Mucosa of stomach (tissue), 1 donor: ENCODE data around the gene EXOC4.

Experiments
- H3K27me3 ChIP-seq: one replicate; pipeline ENCODE4 v1.7.0; 2013; ENCODE audit warnings: mild to moderate bottlenecking, low read length; ENCODE audit not compliant: control insufficient read depth, insufficient read depth
- H3K36me3 ChIP-seq: one replicate; pipeline ENCODE4 v1.7.0; 2013; ENCODE audit warnings: low read length; ENCODE audit not compliant: control insufficient read depth, insufficient read depth
- H3K4me1 ChIP-seq: one replicate; pipeline ENCODE4 v1.7.0; 2013; ENCODE audit warnings: mild to moderate bottlenecking, low read length; ENCODE audit not compliant: control insufficient read depth, insufficient read depth
- H3K4me3 ChIP-seq: one replicate; pipeline ENCODE4 v1.7.0; 2013; ENCODE audit warnings: low read length
- H3K9ac ChIP-seq: one replicate; pipeline ENCODE4 v1.7.0; 2013; ENCODE audit warnings: mild to moderate bottlenecking, low read length, moderate library complexity
- H3K9me3 ChIP-seq: one replicate; pipeline ENCODE4 v1.7.0; 2013; ENCODE audit warnings: mild to moderate bottlenecking, low read length, moderate library complexity; ENCODE audit not compliant: control insufficient read depth
- donor health status: Pancreatic carcinoma.

EXOC4 gene

DNA sequence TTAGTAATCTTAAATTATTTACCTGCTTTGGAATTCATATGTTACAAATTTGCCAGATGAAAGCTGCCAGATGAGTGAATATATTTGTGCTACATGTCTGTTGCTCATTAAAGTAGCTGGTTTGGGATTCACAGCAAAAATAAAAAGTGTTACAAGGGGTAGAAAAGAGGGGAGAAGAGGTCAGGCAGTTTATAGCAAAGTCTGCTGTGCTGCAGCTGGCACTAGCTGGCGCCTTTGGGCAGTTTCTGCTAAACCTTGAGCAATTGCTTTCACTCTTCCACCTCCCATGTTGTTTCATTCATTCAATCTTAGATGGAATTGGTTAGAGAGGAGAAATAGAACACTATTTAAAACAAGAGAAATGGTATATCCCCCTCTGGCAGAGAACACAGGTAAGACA, 470.2 kb downstream of the EXOC4 start:
- no peaks in the 10 kb centered on the region for H3K36me3 ChIP-seq
- no peaks in the 10 kb centered on the region for H3K4me1 ChIP-seq
- no peak overlapping the region for H3K9ac ChIP-seq
- no peaks in the 10 kb centered on the region for H3K9me3 ChIP-seq
- no peaks in the 10 kb centered on the region for H3K27me3 ChIP-seq
- no peak overlapping the region for H3K4me3 ChIP-seq

DNA sequence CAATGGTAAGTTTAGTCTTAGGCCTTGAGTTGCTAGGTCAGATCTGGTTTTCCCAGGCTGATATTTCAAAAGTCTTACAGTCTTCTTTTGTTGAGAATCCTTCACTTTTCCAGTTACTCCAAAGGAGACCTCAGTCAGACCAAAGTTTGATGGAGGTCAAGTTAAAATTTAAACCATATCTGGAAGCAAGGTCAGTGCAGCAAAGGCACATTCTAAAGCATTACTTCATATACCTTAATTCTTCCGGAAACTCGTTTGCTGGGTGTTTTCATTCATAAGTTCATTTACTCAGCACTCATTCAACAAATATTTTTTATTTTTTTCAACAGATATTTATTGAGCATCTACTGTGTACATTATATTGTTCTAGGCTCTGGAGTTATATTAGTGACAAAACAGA, 471.3 kb downstream of the EXOC4 start:
- Histone ChIP-seq H3K27me3 (no peaks in the 10 kb centered on the region), H3K36me3 (no peaks in the 10 kb centered on the region), H3K9ac (no peak overlapping the region), H3K9me3 (no peaks in the 10 kb centered on the region), H3K4me3 (no peak overlapping the region), H3K4me1 (no peaks in the 10 kb centered on the region)

DNA sequence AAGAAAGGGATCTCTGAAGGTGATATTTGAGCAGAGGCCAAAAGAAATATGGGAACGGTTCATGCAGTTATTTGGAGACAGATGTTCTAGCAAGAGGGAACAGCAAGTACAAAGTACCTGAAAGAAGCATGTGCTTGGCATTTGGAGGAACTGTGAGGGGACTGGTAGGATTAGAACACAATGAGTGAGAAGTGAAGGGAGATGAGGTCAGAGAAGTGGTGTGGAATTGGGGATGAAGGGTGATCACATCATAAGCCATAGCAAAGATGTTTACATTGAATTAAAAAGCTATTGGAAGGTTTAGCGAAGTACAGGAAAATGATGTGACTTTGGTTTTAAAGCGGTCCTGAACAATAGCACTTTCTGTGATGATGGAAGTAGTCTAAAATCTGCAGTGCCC, 471.8 kb downstream of the EXOC4 start:
- no peaks in the 10 kb centered on the region for H3K4me1 ChIP-seq
- no peaks in the 10 kb centered on the region for H3K36me3 ChIP-seq
- H3K9ac ChIP-seq, result no peak overlapping the region
- H3K9me3 ChIP-seq, result no peaks in the 10 kb centered on the region
- H3K4me3 ChIP-seq, result no peak overlapping the region
- no peaks in the 10 kb centered on the region for H3K27me3 ChIP-seq

DNA sequence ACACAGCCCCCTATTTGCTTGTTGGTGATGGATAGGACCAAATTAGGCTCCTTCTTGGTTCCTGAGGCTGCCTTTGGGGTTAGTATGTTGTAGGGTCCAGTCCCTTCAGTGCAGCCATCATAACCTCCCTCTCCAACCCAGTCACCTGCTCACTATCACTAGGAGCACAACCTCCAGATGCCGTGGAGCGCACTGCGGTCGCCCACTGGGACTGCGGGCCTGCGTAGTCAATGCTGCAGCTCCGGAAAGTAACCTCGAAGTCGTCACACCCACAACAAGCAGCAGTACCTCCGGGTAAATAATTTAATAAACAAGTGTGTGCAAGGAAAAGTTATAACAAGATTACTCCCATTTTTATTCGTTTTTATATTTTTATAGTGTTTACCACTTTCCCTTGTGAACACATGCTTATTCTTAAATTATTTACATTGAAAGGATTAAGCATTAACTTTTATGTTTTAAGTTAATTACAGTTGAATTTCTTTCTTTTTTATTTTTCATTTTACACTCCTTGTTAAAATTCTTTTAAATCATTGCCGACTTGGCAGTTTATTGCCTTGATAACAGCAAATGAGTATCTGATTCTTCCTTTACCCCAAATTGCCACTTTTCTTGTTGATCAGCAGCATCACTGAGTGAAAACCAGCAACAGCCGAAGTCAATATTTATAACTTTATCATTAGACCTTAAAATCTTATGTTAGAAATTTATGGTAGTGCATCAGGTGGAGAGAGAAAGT, 474.8 kb downstream of the EXOC4 start:
- Histone ChIP-seq H3K36me3 (no peaks in the 10 kb centered on the region), H3K9ac (no peak overlapping the region), H3K4me3 (no peak overlapping the region), H3K4me1 (no peaks in the 10 kb centered on the region), H3K27me3 (no peaks in the 10 kb centered on the region), H3K9me3 (no peaks in the 10 kb centered on the region)

DNA sequence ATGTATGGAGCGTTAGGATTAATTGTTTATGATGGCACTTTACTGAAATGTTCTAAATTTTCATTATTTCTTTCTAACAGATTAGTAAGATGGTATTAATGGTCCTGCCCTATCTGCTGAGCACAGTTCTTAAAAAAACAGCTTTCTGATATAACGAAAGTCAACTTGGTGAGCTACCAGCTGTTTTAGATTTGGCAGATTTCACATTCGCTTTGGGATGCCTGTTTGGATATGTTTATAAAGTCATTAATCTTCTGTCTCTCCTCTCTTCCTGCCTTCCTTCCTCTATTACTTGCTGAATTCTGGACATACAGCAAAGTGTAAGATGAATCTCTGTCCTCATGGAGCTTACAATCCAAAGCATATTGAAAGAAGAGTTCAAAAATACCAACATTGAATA, 477.5 kb downstream of the EXOC4 start:
- Histone ChIP-seq H3K9ac (no peak overlapping the region), H3K36me3 (no peaks in the 10 kb centered on the region), H3K27me3 (no peaks in the 10 kb centered on the region), H3K4me3 (no peak overlapping the region), H3K9me3 (no peaks in the 10 kb centered on the region), H3K4me1 (no peaks in the 10 kb centered on the region)

DNA sequence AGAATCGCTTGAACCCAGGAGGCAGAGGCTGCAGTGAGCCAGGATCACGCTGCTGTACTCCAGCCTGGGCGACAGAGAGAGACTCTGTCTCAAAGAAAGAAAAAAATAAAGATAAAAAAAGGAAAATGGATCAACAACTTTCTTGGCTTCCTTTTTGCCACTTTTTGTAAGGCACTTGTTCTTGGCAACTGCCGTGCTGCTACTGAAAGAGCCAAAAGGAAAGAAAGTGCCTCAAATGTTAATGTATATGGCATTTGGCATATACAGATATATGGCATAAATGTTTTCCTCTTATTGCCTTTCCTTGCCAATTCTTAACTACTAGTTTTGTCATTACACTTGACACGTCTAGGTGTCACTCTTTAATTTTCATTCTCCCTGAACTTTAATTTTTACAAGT, 480.5 kb downstream of the EXOC4 start:
- no peaks in the 10 kb centered on the region for H3K27me3 ChIP-seq
- H3K9ac ChIP-seq, result no peak overlapping the region
- H3K4me1 ChIP-seq, result no peaks in the 10 kb centered on the region
- no peaks in the 10 kb centered on the region for H3K36me3 ChIP-seq
- no peaks in the 10 kb centered on the region for H3K9me3 ChIP-seq
- H3K4me3 ChIP-seq, result no peak overlapping the region

DNA sequence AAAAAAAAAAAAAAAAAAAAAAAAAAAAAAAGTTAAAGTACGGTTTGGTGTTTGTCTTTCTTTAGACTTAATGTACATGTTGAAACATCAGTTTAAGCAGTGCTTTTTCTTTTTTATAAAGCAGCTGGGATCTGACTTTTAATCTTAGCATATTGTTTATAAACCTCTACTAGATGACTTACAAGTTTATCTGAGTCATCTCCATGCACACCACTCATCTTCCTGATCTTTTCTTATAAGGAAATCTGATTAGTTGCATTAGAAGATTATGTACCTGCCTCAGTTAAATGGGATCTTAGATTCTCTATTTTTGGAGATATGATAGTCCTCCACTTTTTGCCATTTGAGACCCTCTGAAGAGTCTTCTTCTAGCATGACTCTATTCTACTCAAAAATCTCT, 482.3 kb downstream of the EXOC4 start:
- no peaks in the 10 kb centered on the region for H3K27me3 ChIP-seq
- no peak overlapping the region for H3K9ac ChIP-seq
- no peaks in the 10 kb centered on the region for H3K4me1 ChIP-seq
- H3K4me3 ChIP-seq, result no peak overlapping the region
- no peaks in the 10 kb centered on the region for H3K9me3 ChIP-seq
- no peaks in the 10 kb centered on the region for H3K36me3 ChIP-seq

DNA sequence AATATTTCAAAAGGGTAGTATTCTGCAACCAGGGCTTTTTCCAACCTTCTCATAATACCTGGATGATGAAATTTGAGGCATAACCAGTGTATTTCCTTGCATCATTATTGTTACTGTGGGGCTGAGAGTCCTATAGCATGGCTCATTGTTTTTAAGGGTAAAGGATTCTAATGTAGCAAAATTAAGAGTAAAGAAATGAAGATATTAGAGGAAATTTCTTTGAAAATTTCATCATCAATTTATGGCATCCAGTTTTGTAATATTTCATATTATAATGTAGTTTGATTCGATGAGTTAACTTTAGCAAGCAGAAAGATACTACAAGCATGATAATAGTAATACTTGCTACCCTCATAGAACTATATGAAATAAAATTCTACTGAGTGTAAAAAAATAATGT, 486.9 kb downstream of the EXOC4 start:
- Histone ChIP-seq H3K4me3 (no peak overlapping the region), H3K4me1 (no peaks in the 10 kb centered on the region), H3K36me3 (no peaks in the 10 kb centered on the region), H3K27me3 (no peaks in the 10 kb centered on the region), H3K9ac (no peak overlapping the region), H3K9me3 (no peaks in the 10 kb centered on the region)

DNA sequence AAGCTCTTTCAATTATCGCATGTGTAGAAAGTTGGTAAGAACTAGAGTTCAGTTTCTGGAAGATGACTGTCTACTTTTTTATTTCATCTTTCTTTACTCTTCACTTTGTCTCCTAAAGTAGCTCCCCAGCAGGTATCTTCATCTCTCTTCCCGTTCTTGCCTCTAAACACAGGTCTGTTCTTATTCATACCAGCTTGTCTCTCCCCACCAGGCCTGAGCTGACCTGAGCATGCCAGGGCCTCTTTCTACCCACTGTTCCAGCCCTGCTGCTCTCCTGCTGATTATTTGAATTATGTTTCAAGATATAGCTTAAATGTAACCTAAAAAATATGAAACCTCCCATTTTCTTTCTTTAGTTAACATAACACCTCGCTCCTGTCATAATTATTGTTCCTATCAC, 488.2 kb downstream of the EXOC4 start:
- Histone ChIP-seq H3K4me1 (no peaks in the 10 kb centered on the region), H3K9ac (no peak overlapping the region), H3K4me3 (no peak overlapping the region), H3K27me3 (no peaks in the 10 kb centered on the region), H3K36me3 (no peaks in the 10 kb centered on the region), H3K9me3 (no peaks in the 10 kb centered on the region)

DNA sequence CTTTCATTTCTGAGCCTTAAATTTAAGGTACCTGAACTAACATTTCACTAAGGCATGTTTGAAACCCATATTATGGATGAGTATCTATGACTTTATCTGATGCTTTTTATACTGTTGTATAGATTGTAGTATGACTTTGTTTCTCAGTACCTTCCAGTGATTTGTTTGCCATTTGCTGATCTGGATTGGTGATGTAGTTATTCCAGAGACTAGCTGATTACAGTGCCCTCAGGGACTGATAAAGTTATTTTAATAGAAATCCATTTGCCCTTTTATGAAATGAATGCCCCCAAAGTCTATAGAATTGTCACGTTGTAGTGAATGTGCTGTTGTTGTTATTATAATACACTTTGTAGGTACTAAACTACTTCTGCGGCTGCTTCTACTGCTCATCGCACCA, 488.8 kb downstream of the EXOC4 start:
- H3K9ac ChIP-seq, result no peak overlapping the region
- no peaks in the 10 kb centered on the region for H3K27me3 ChIP-seq
- no peak overlapping the region for H3K4me3 ChIP-seq
- H3K4me1 ChIP-seq, result no peaks in the 10 kb centered on the region
- H3K9me3 ChIP-seq, result no peaks in the 10 kb centered on the region
- no peaks in the 10 kb centered on the region for H3K36me3 ChIP-seq

DNA sequence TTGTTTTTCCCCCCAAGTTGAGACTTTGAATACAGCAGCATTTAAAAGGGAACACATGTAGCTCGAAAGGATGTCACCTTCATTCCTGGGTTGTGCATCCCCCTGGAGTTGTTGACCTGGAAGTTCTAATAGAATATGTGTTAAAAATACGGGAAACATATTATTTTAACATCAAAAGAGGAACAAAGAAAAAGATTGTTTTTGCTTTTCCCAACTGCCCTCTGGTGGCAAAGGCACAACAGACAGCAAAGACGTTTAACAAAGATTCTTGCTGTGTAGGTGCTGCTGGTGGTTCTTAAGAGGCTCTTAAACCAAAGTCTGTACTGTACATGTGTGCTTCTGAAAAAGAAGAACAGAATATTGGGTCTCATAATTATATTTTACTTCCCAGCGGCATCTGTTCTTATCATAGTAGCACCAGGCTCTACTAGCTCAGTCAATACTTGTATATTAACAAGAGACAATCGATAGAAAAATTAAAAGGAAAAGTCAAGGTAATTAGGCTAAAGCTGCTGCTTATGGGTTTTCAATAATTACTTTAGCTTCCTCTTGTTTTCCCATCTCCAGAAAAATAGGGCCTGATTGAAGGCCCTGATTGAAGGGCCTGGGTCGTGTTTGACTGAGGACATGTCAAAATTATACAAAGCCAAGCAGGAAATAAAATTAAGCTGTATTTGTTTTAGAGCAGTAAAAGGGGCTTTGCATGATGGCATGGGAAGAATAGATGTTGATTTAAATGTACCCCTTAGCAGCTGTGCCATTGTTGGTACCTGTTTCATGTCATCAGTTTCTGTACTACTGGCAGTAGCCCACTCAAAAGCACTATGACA, 490.0 kb downstream of the EXOC4 start:
- Histone ChIP-seq H3K9ac (no peak overlapping the region), H3K27me3 (no peaks in the 10 kb centered on the region), H3K4me3 (no peak overlapping the region), H3K36me3 (no peaks in the 10 kb centered on the region), H3K9me3 (no peaks in the 10 kb centered on the region), H3K4me1 (no peaks in the 10 kb centered on the region)

DNA sequence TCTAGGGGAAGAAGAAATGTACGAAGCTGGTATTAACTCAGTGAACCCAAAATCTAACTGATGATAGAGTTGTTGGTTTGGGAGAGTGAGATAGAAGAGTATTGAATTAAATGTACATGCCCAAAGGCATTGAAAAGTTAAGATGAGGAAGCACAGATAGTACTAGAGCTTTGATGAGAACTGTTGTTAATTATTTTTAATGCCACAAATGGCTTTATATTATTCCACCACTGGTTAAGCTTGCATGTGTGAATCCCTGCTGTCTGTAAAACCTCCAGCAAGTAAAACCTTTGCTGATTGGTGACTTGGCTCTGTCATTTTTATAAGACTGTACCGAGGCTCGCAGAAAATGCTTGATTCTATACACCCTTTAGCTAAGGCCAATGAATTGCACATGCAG, 491.6 kb downstream of the EXOC4 start:
- Histone ChIP-seq H3K4me3 (no peak overlapping the region), H3K36me3 (no peaks in the 10 kb centered on the region), H3K9ac (no peak overlapping the region), H3K9me3 (no peaks in the 10 kb centered on the region), H3K4me1 (no peaks in the 10 kb centered on the region), H3K27me3 (no peaks in the 10 kb centered on the region)
